T-helper 2 cell (primary cell): ENCODE measurements around the gene C1QTNF6.

Source experiments
- DNase-seq, 5 experiments: peaks; one replicate each; pipeline versions ENCODE4 v3.0.0 to v3.0.0-alpha.2; 2012 to 2022

Gene C1QTNF6

GRCh38 chr22:37140686-37141323, 47.2 kb downstream of the C1QTNF6 start:
- DNase-seq = no peak

GRCh38 chr22:37139762-37140161, 48.3 kb downstream of the C1QTNF6 start:
- no peak for DNase-seq

GRCh38 chr22:37138849-37139561, 49.0 kb downstream of the C1QTNF6 start:
- no peak for DNase-seq

DNA sequence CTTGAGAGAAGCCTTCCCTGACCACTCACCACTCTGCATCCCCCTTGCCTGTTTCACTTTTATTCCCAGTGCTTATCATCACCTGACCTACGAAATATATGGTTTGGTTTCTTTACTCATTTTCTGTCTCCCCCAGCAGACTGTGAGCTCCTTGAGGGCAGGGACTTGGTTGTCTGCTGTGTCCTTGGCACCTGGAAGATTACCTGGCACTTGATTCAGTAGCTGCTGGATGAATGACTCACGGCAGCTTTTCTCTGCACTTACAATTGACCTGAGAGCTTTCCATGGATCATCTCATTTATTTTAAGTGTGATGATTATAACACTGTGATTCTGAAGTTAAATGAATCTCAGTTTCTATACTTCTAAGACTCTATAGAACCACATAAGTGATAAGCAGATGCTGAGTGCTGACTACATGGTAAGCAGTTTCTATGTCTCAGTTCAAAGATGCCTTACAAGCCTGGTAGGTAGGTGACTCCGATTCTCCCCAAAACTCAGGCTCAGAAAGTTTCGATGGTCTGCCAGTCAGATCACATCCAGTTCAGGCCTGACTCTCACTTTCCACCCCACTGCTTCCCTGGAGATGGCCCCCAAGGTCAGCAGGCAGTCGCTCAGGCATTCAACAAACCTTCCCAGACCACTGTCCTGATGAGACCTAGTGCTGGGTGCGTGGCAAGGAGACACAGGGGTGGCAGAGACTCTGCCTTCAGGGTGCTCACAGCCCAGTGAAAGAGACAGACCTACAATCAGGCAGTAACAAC, 50.0 kb downstream of the C1QTNF6 start:
- no peak for DNase-seq

- DNase-seq = no peak
Measured at GRCh38 chr22:37137131-37137530, 50.9 kb downstream of the C1QTNF6 start.

DNA sequence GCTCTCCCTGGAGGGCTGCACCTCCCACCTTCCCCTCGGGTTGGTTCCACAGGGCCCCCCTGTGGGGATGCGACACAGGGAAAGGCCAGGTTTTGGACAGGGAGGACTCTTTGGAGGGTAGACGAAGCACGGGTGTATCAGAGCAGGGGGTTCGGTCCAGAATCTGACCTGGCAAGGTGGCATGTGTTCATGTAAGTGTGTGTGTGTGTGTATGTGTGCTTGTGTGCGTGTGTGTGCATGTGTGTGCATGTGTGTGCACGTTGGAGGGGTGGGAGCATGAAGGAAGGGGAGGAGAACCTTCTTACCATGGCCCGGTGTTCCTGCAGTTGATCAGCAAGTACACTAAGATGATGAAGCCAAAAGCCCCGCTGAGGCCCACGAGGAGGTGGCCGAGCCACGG, 53.0 kb downstream of the C1QTNF6 start:
- no peak for DNase-seq

- no peak for DNase-seq
Measured at GRCh38 chr22:37133304-37134018, 54.6 kb downstream of the C1QTNF6 start.

DNA sequence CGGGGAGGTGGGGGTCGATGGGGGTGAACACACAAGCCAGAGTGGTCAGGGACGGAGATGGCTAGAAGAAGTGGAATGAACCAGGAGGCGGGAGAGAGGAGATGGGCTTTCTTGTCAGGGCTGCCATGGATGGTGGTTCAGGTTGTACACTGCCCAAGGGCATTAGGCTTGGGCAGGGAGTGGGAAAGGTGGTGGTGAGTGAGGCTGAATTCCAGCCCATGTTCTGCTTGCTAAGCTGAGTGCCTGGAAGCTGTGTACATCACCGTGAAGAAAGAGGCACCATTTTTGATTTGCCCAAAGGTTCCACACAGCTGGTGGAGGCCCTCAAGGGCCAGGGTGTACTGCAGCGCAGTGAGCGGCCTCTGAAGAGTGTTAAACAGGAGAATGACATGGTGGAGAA, 55.3 kb downstream of the C1QTNF6 start:
- no peak for DNase-seq
